ENCODE data around the gene CACNB4.

The CACNB4 gene

GRCh38 chr2:151975460-151976414 lies 123.1 kb downstream of the CACNB4 start:
- no peak for DNase-seq (ENCODE audit: low read depth)

GRCh38 chr2:151974988-151975387 lies 123.9 kb downstream of the CACNB4 start:
- no peak for DNase-seq (ENCODE audit: low read depth)

- DNase-seq (ENCODE audit: low read depth), result no peak
Measured at GRCh38 chr2:151973901-151974199, 125.0 kb downstream of the CACNB4 start.

GRCh38 chr2:151973013-151973900 lies 125.6 kb downstream of the CACNB4 start:
- no peak for DNase-seq (ENCODE audit: low read depth)

- DNase-seq (ENCODE audit: low read depth), result no peak
Measured at GRCh38 chr2:151972241-151973012, 126.4 kb downstream of the CACNB4 start.

GRCh38 chr2:151971301-151972051 lies 127.4 kb downstream of the CACNB4 start:
- DNase-seq (ENCODE audit: low read depth), result no peak

- no peak for DNase-seq (ENCODE audit: low read depth)
Measured at GRCh38 chr2:151968770-151969470, 129.9 kb downstream of the CACNB4 start.

GRCh38 chr2:151967829-151968722 lies 130.8 kb downstream of the CACNB4 start:
- no peak for DNase-seq (ENCODE audit: low read depth)

- DNase-seq (ENCODE audit: low read depth), result no peak
Measured at GRCh38 chr2:151965884-151966283, 133.0 kb downstream of the CACNB4 start.

- DNase-seq (ENCODE audit: low read depth), result no peak
Measured at GRCh38 chr2:151961558-151961957, 137.3 kb downstream of the CACNB4 start.

GRCh38 chr2:151959238-151959637 lies 139.6 kb downstream of the CACNB4 start:
- no peak for DNase-seq (ENCODE audit: low read depth)

GRCh38 chr2:151953467-151953866 lies 145.4 kb downstream of the CACNB4 start:
- no peak for DNase-seq (ENCODE audit: low read depth)

- no peak for DNase-seq (ENCODE audit: low read depth)
Measured at GRCh38 chr2:151952691-151953456, 146.0 kb downstream of the CACNB4 start.

- DNase-seq (ENCODE audit: low read depth), result no peak
Measured at GRCh38 chr2:151947813-151948165, 151.1 kb downstream of the CACNB4 start.

- no peak for DNase-seq (ENCODE audit: low read depth)
Measured at GRCh38 chr2:151946899-151947812, 151.7 kb downstream of the CACNB4 start.

GRCh38 chr2:151946250-151946884 lies 152.5 kb downstream of the CACNB4 start:
- no peak for DNase-seq (ENCODE audit: low read depth)

GRCh38 chr2:151945602-151946001 lies 153.2 kb downstream of the CACNB4 start:
- DNase-seq (ENCODE audit: low read depth), result no peak

GRCh38 chr2:151945186-151945585 lies 153.7 kb downstream of the CACNB4 start:
- no peak for DNase-seq (ENCODE audit: low read depth)

Measured in activated T-helper 9 cell treated with anti-CD3 and anti-CD28 coated beads, Interleukin-2, amount 50 U/mL, for 16 hours (primary cell).